Measurements from ENCODE around the gene GATM.

Gene GATM, protein sequence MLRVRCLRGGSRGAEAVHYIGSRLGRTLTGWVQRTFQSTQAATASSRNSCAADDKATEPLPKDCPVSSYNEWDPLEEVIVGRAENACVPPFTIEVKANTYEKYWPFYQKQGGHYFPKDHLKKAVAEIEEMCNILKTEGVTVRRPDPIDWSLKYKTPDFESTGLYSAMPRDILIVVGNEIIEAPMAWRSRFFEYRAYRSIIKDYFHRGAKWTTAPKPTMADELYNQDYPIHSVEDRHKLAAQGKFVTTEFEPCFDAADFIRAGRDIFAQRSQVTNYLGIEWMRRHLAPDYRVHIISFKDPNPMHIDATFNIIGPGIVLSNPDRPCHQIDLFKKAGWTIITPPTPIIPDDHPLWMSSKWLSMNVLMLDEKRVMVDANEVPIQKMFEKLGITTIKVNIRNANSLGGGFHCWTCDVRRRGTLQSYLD

DNA sequence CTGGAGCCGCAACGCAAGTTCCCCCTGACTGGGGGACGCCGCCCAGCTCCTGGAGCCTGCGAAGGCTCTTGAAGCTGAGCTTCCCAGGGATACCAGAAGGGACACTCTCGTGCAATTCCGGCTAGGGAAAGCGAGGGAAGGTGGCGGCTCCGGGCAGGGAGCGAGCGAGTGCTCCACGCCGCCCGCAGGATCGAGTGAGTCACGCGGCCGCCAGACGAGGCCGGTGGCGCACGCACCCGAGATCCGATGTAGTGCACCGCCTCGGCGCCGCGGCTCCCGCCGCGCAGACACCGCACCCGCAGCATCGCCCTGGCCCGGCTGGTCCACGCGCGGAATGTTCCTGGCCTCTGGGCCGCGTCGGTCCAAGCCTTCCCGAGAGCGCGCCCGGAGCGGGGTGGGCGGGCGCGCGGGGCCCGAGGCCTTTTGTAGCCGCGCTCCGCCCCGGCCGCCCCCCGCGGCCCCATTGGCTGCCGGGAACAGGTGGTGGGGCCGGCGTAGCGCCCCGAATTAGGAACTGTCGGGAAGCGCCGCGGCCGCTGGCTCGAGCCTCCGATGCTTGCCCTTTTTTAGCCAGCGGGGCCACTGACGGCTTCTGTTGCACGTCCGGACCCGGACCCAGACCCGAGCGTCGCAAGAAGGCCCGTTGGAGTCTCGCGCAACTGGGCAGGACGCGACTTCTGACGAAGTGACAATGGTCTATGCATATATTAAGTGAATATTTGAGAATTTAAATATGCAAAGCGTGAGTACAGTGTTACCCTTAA is at the start of gene GATM:
GATM (minus strand) TSS at position 396 of the 764 bp plus-strand sequence; CDS start at position 305, 91 bp downstream.
- DNase-seq, result no peak

DNA sequence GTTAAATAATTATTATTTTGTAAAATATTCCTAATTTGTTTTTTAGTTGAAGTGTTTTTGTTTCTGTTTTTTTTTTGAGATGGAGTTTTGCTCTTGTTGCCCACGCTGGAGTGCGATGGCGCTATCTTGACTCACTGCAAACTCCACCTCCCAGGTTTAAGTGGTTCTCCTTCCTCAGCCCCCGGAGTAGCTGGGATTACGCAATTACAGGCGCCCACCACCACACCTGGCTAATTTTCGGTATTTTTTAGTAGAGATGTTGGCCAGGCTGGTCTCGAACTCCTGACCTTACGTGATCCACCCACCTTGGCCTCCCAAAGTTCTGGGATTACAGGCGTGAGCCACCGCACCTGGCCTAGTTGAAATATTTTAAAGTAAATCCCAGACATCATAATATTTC is 48.7 kb upstream of the GATM start:
- no peak for DNase-seq

DNA sequence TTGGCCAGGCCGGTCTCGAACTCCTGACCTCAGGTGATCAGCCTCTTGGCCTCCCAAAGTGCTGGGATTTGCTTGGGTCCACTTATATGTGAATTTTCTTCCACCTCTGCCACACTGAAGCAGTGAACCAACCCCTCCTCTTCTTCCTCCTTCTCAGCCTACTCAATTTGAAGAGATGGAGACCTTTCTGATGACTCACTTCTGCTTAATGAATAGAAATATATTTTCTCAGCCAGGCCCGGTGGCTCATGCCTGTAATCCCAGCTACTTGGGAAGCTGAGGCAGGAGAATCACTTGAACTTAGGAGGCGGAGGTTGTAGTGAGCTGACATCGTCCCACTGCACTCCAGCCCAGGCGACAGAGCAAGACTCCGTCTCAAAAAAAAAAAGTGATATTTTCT is 46.8 kb upstream of the GATM start:
- no peak for DNase-seq

DNA sequence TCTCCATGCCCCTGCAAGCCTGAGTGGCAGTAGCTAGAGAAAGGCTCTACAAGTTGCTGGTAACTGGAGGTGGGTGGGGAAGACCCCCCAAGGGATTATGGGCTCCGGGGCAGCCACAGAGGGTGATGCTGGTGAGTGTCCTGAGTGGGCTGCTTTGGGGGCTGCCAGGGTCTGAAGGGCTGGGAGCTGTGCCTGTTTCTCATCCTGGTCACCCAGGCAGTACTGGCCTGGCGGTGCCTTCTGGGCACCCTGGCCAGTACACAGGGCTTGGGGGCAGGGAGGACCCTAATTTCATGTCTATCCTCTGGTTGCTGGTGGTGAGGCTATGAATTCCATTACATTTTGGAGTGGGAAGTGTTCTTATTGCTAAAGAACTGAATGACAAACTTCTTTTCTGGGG is 46.1 kb upstream of the GATM start:
- DNase-seq, result no peak

DNA sequence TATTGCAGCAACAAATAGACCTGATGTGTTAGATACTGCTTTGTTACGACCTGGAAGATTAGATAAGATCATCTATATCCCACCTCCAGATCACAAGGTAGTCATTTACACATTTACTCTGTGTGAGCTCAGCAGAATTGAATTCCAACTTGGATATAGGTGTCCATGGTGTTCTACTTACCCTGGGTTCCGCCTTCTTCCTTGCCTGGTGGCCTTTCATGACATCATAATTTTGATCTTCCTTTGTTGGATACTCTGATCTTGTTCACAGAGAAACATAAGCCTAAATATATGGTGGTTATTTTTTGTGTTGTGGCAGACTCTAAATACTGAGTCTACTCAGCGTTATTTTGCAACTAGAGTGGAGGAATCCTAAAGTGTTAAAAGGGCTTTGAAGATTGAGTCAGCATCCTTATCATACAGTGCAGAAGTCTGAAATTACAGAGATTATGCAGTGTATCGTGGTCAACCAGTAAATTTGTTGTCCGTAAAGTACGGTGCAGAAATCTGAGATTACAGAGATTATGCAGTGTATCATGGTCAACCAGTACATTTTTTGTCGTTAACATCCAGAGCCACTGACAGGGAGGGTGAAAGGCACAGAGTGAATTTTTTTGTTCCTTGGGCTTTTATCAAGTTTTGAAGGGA is 39.1 kb upstream of the GATM start:
- DNase-seq, result no peak

DNA sequence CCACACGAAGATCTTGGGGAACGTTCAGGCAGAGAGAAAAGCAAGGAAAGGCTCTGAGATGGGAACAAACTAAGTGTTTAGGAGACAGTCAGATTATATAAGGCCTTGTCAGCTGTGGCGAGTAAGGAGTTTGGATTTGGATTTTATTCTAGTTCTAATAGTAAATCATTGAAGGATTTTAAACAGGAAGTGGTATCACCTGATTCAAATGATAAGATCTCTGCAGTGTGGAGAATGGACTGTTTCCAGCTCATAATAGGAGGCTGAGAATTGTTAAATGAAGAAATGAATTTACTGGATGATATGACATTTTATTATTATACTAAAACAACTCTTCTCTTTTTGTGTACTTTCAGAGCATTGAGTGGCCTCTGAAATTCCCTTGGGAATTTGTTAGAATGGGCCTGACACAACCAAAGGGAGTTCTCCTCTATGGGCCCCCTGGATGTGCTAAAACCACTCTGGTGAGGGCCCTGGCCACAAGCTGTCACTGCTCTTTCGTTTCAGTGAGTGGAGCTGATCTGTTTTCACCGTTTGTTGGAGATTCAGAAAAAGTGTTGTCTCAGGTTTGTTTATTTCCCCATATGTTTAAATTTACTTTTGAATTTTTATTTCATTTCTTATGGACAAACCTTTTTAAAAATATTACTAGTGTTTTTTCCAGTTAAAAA is 36.0 kb upstream of the GATM start:
- no peak for DNase-seq

DNA sequence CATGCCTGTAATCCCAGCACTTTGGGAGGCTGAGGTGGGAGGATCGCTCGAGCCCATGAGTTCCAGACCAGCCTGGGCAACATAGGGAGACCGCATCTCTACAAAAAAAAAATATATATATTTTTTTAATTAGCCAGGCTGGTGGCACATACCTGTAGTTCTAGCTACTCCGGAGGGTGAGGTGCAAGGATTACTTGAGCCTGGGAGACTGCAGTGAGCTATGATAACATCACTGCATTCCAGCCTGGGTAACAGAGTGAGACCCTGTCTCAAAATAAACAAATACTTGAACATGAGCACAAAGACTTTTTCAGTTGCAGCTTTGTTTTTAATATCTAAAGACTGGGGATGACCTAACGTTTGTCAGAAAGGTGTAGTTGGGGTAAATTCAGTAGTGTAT is 31.3 kb upstream of the GATM start:
- DNase-seq, result no peak

DNA sequence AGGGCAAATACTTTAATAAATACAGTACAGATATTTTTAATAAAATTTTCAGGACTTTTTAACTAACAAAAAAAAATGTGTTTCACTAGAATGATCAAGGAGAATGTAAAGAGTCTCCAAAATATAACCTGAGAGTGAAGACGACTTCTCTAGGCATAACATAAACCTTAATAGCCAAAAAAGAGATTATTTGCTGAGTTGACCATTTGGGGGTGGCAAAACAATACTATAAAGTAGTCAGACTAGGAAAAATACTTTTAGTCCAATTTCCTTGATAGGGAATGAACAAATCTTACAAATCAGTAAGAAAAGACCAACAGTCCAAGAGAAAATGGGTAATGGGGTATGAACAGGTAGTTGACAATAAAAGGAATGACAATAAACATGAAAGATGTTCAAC is 29.4 kb upstream of the GATM start:
- no peak for DNase-seq

DNA sequence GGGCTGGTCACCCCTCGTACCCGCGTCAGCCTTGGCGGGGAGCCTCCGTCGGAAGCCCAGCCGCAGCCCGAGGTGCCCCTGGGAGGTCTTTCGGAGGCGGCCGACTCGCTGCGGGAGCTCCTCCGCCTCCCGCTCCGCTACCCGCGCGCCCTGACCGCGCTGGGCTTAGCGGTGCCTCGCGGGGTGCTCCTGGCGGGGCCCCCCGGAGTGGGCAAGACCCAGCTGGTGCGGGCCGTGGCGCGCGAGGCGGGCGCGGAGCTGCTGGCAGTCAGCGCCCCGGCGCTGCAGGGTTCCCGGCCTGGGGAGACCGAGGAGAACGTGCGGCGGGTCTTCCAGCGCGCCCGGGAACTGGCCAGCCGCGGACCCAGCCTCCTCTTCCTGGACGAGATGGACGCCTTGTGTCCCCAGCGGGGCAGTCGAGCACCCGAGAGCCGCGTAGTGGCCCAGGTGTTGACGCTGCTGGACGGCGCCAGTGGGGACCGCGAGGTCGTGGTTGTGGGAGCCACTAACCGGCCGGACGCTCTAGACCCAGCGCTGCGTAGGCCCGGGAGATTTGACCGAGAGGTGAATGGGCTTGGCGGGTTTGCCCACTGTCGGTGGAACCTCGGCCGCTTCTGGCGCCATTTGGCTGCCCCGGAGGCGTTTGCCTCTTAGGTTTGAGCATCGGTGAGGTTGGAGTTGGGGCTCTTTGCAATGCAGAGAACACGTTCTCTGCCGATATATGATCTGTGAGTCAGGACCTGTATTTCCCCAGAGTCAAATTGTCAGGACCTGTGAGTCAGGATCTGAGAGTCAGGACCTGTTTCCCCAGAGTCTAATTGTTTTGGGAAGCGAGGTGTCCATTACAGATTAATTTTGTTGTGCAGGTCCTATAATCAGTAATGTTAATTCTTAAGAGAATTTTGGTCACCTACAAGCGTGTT is 24.9 kb upstream of the GATM start:
- DNase-seq, result no peak

DNA sequence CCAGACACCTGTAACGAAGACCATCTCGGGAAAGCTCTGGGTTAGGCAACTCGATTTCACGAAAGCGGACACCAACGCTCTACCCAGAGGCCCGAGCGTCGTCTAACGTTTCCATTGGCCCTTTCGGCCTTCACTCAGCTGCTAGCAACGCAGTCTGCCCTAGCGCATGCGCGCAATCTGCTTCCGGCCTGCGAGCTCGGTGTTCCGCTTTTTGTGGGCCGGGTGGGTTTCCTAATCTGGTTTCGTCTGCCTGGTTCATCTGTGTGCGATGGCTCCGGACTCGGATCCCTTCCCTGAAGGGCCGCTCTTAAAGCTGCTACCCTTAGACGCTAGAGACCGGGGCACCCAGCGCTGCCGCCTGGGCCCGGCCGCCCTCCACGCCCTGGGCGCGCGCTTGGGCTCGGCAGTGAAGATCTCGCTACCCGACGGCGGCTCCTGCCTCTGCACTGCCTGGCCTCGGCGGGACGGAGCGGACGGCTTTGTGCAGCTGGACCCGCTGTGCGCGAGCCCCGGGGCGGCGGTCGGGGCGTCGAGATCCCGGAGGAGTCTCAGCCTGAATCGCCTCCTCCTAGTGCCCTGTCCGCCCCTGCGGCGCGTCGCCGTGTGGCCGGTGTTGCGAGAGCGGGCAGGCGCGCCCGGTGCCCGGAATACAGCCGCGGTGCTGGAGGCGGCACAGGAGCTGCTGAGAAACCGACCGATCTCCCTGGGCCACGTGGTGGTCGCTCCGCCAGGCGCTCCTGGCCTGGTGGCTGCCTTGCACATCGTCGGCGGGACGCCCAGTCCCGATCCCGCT is 24.0 kb upstream of the GATM start:
- peak; percentile 53 to 83 for DNase-seq

DNA sequence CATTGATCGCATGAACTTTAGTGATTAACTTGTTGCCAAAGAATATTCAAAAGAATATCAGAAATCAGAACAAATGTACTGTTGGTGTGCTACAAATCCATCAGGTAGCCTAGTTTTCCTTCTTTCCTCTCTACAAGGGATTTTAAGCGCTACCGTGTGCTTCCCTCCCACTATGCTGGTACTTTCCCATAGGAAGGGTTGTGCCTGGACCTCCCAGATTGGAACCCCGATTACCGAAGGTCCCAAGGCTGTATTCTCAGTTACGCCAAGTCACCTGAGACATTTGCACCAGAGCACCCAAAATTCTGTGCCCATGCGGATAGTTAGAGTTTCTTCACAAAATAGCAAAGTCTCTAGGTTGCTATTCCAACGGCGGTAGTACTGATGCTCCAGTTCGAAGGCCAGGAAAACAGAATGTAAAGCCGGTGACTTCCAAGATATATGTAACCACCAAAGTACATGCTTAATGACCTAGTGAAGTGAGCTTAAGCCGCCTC is 23.4 kb upstream of the GATM start:
- no peak for DNase-seq

DNA sequence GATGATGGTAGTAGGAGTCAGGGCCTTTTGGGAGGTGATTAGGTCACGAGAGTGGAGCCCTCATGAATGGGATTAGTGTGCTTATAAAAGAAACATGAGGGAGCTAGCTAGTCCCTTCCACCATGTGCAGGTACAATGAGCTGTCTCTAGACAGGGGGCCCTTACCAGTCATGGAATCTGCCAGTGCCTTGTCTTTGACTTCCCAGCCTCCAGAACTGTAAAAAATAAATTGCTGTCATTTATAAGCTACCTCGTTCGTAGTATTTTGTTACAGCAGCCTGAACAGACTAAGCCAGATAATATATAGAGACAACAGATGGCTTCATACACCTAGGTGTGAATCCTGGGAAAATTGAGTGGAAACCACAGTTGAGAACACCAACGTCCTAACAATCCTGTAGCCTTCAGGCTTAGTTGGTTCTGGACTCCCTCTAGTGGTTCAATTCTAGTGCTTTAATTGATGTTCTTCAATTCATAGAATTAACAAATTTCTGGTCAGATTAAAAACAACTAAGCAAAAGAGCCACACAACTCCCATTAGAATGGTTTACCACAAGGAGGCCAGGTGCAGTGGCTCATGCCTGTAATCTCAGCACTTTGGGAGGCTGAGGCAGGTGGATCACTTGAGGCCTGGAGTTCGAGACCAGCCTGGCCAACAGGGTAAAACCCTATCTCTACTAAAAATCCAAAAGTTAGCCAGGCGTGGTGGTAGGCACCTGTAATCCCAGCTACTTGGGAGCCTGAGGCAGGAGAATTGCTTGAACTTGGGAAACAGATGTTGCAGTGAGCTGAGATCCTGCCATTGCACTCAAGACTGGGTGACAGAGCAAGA is 21.3 kb upstream of the GATM start:
- no peak for DNase-seq

DNA sequence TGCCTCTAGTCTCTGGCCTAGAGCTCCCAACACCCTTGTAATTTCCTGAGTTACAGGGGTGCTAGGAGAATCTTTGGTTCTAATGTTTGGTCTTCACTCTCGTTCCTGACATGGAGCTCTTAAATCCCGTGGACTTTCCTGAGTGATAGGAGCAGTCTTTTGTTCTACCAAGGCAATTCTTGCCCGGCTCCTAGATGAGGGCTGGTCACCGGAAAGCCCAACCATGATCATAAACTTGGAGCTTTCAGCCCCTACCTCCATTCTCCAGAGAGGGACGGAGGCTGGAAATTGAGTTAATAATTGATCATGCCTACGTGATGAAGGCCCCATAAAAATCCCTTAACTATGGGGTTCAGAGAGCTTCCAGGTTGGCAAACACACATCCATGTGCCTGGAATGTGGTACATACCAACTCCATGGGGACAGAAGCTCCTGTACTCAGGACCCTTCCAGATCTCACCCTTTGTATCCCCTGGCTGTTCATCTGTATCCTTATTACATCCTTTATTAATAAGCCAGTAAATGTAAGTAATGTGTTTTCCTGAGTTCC is 18.8 kb upstream of the GATM start:
- DNase-seq, result no peak

DNA sequence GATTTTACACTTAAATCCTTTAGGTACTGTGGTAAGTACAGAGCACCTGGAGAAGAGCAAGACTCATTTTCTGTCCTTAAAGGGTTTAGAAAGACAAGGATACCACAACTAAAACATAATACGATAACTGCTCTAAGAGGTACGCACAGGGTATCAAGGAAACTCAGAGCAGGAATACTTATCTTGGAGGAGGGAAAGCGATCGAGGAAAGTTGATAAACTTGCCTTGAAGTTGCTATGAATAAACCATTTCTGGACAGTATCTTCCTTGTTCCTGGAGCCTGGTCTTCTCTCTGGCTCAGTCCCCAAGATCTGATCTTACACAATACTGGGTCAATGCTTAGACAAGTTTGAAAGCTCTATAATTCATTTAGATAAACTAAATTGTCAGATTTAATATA is 17.6 kb upstream of the GATM start:
- DNase-seq, result no peak

DNA sequence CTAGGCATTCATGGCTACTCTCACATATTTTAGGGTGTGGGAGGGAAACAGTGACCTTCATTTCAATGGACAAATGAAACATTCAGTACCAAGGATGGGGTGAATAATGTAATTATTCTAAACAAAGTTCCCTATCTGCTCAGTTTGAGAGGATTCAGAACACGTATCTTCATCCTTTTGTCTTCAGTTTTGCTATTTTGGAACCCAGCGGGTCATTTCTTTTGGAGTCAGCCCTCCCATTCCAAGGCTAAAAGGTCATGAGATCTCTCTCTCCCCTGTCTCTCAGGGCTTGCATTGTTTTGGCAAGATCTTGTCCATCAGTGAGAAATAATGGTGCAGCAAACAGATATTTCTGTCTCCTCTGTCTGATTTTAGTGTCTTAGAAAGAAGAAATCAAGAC is 16.3 kb upstream of the GATM start:
- no peak for DNase-seq

DNA sequence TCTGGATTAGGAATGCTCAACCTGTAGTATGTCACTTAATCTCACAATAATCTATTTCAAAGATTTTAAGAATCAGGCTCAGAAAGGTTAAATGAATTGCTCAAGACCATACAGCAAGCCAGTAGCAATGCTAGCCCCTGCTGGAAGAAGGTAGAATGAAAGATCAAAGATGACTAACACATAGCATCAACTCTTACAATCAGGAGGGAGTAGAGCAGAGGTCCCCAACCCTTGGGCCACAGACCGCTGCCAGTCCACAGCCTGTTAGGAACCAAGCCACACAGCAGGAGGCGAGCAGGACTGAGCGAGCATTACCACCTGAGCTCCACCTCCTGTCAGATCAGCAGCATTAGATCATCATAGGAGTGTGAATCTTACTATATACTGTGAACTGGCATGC is 15.5 kb upstream of the GATM start:
- no peak for DNase-seq

DNA sequence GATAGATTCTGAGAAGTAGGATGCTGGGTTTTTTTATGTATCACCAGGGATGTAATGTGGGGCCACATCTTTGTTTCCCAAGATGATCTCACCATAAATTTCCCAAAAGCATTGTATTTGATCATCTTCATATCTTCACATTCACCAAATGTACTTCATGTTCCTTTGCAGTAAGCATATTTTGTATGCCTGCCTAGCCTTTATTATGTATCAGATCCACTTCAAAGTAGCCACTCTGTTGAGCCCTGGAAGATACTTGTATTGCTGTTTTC is 14.2 kb upstream of the GATM start:
- no peak for DNase-seq

DNA sequence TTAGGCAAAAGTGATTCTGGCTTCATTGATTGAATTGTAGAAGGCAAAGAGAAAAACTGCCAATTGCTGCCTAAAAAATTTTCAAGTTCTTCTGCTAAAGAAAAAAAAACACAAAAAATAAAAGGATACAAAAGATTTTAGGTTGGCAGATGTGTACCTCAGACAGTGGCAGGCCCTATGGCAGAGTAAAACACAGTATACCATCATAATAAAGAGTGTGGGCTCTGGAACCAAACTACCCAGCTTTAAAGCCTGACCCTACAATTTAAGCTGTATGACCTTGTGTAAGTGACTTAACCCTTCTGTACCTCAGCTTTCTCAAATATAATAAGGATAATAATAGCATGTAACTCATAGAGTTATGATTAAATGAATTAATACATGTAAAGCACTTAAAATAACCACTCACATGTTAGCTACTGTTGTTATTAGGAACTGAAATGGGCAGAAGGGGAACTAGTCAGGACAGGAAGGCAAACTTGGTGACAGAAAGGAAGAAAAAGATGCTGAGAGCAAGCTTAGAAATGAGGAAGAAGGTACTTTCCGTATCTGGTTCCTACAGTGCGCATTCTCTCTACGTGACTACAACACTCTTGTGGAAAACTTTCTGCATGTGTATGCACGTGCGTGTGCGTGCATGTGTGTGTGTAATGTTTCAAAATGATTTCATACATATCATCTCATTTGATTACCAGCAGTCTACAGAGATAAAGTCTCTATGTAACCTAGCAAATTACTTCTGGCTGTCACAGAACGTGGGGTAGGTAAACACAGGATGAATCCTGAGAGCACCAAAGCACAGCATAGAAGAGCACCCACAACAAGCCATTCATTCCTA is 13.6 kb upstream of the GATM start:
- DNase-seq, result no peak

DNA sequence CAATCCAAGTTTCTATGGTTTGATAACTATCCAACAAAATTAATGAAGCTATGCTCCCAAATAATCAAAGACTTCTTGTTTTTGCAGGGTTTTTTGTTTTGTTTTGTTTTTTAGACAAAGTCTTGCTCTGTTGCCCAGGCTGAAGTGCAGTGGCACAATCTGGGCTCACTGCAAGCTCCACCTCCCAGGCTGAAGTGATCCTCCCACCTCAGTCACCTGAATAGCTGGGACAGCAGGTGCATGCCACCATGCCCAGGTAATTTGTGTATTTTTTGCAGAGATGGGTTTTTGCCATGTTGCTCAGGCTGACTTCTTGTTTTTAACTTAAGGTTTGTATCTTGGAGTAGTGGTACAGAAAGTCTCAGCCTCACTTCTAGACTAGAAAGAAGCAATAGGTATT is 11.0 kb upstream of the GATM start:
- DNase-seq, result no peak

All from NCI-H187 (cell line).